ENCODE results near the gene HPSE2. TPM values are rescaled to one million over a fixed set of nuclear protein-coding genes. Genes with fewer than 3 reads are reported as not detected.

The HPSE2 gene
- total RNA-seq, 2 experiments from 2014 or later: not detected

GRCh38 chr10:98433881-98434732 lies 801.5 kb downstream of the HPSE2 start:
- peaks cover 6% of the 10 kb centered on the region for H3K4me1 Mint-ChIP-seq
- H3K36me3 Mint-ChIP-seq (ENCODE audit: low read depth): peaks cover 63% of the 10 kb centered on the region
- CTCF ChIA-PET: interaction anchor here (1.0 kb wide), 1 partner anchor 8 kb away, joined by 5 read pairs; no protein-coding TSS in a partner anchor
- DNase-seq (no peak), ATAC-seq (no peak)
- H3K4me3 Mint-ChIP-seq: no peak overlapping the region
- POLR2A ChIA-PET: no interaction called here
- intact Hi-C loops (cut with DNase I, micrococcal nuclease): no loop called here
- no peaks in the 10 kb centered on the region for H3K27me3 Mint-ChIP-seq
- H3K9me3 Mint-ChIP-seq (ENCODE audit: low read depth): peaks cover 2% of the 10 kb centered on the region
- no peak overlapping the region for H3K27ac Mint-ChIP-seq

GRCh38 chr10:98433371-98433770 lies 802.3 kb downstream of the HPSE2 start:
- peaks cover 60% of the 10 kb centered on the region for H3K36me3 Mint-ChIP-seq (ENCODE audit: low read depth)
- CTCF ChIA-PET: no interaction called here

GRCh38 chr10:98432330-98432729 lies 803.3 kb downstream of the HPSE2 start:
- Mint-ChIP-seq H3K4me1 (no peaks in the 10 kb centered on the region), H3K27ac (no peak overlapping the region), H3K27me3 (no peaks in the 10 kb centered on the region), H3K4me3 (no peak overlapping the region), H3K36me3 (ENCODE audit: low read depth) (peaks cover 61% of the 10 kb centered on the region), H3K9me3 (ENCODE audit: low read depth) (peaks cover 2% of the 10 kb centered on the region)
- ChIA-PET CTCF (no interaction called here), POLR2A (no interaction called here)
- ATAC-seq (no peak), DNase-seq (no peak)
- intact Hi-C loops (cut with DNase I, micrococcal nuclease): no loop called here

More at GRCh38 chr10:98433371-98433770, 802.3 kb downstream of the HPSE2 start:
- Mint-ChIP-seq H3K27ac (no peak overlapping the region), H3K9me3 (ENCODE audit: low read depth) (peaks cover 2% of the 10 kb centered on the region), H3K4me3 (no peak overlapping the region), H3K4me1 (peaks cover 5% of the 10 kb centered on the region), H3K27me3 (no peaks in the 10 kb centered on the region)
- no peak for ATAC-seq
- no peak for DNase-seq
- POLR2A ChIA-PET: no interaction called here
- intact Hi-C loops (cut with DNase I, micrococcal nuclease): no loop called here

GRCh38 chr10:98431016-98431415 lies 804.6 kb downstream of the HPSE2 start:
- ATAC-seq (no peak), DNase-seq (no peak)
- Mint-ChIP-seq H3K27ac (no peak overlapping the region), H3K4me1 (no peaks in the 10 kb centered on the region), H3K27me3 (no peaks in the 10 kb centered on the region), H3K36me3 (ENCODE audit: low read depth) (peaks cover 57% of the 10 kb centered on the region), H3K4me3 (no peak overlapping the region), H3K9me3 (ENCODE audit: low read depth) (peaks cover 2% of the 10 kb centered on the region)
- CTCF ChIA-PET: interaction anchor here (0.6 kb wide), 2 partner anchors 15 to 768 kb away, joined by 3 read pairs; no protein-coding TSS in a partner anchor
- POLR2A ChIA-PET: no interaction called here
- intact Hi-C loops (cut with DNase I, micrococcal nuclease): no loop called here

- peaks cover 51% of the 10 kb centered on the region for H3K36me3 Mint-ChIP-seq (ENCODE audit: low read depth)
- CTCF ChIA-PET: interaction anchor here (0.6 kb wide), 1 partner anchor 14 kb away, joined by 3 read pairs; no protein-coding TSS in a partner anchor
- POLR2A ChIA-PET: no interaction called here
- H3K27me3 Mint-ChIP-seq: no peaks in the 10 kb centered on the region
- H3K4me1 Mint-ChIP-seq: no peaks in the 10 kb centered on the region
- ATAC-seq (no peak), DNase-seq (no peak)
- peaks cover 2% of the 10 kb centered on the region for H3K9me3 Mint-ChIP-seq (ENCODE audit: low read depth)
- H3K27ac Mint-ChIP-seq: no peak overlapping the region
- no peak overlapping the region for H3K4me3 Mint-ChIP-seq
- intact Hi-C loops (cut with DNase I, micrococcal nuclease): no loop called here
Observed at GRCh38 chr10:98430427-98430826, 805.2 kb downstream of the HPSE2 start.

GRCh38 chr10:98429320-98430072 lies 806.2 kb downstream of the HPSE2 start:
- H3K4me1 Mint-ChIP-seq: no peaks in the 10 kb centered on the region
- POLR2A ChIA-PET: interaction anchor here (0.6 kb wide), 1 partner anchor 743 kb away, joined by 3 read pairs; no protein-coding TSS in a partner anchor
- no peaks in the 10 kb centered on the region for H3K27me3 Mint-ChIP-seq
- no peak overlapping the region for H3K4me3 Mint-ChIP-seq
- peaks cover 42% of the 10 kb centered on the region for H3K36me3 Mint-ChIP-seq (ENCODE audit: low read depth)
- intact Hi-C loops (cut with DNase I, micrococcal nuclease): no loop called here
- CTCF ChIA-PET: interaction anchor here (0.7 to 1.4 kb wide), 2 partner anchors 20 to 237 kb away, joined by 4 read pairs; no protein-coding TSS in a partner anchor
- H3K27ac Mint-ChIP-seq: no peak overlapping the region
- H3K9me3 Mint-ChIP-seq (ENCODE audit: low read depth): peaks cover 2% of the 10 kb centered on the region
- ATAC-seq (no peak), DNase-seq (no peak)

- no peak overlapping the region for H3K27ac Mint-ChIP-seq
- CTCF ChIA-PET: interaction anchor here (0.6 to 1.6 kb wide), 3 partner anchors 14 to 252 kb away, joined by 4 to 6 read pairs (median 4); no protein-coding TSS in a partner anchor
- no peak for DNase-seq
- POLR2A ChIA-PET: no interaction called here
- peaks cover 23% of the 10 kb centered on the region for H3K36me3 Mint-ChIP-seq (ENCODE audit: low read depth)
- H3K4me3 Mint-ChIP-seq: no peak overlapping the region
- H3K9me3 Mint-ChIP-seq (ENCODE audit: low read depth): no peaks in the 10 kb centered on the region
- no peak for ATAC-seq
- intact Hi-C loops (cut with DNase I, micrococcal nuclease): no loop called here
- H3K4me1 Mint-ChIP-seq: no peaks in the 10 kb centered on the region
- no peaks in the 10 kb centered on the region for H3K27me3 Mint-ChIP-seq
Observed at GRCh38 chr10:98427011-98427515, 808.6 kb downstream of the HPSE2 start.

GRCh38 chr10:98425511-98426352 lies 809.9 kb downstream of the HPSE2 start:
- POLR2A ChIA-PET: interaction anchor here (0.6 kb wide), 1 partner anchor 432 kb away, joined by 4 read pairs; no protein-coding TSS in a partner anchor
- no peaks in the 10 kb centered on the region for H3K9me3 Mint-ChIP-seq (ENCODE audit: low read depth)
- H3K4me3 Mint-ChIP-seq: no peak overlapping the region
- ATAC-seq (peak; percentile 87), DNase-seq (peak; percentile 73)
- CTCF ChIA-PET: interaction anchor here (0.5 to 2.2 kb wide), 19 partner anchors 9 to 1300 kb away, joined by 3 to 10 read pairs (median 4); partner anchors contain the start of genes ENTPD7 and PYROXD2
- H3K27ac Mint-ChIP-seq: no peak overlapping the region
- intact Hi-C loops (cut with DNase I, micrococcal nuclease): loop anchor here in 1 of 2 experiments (2.0 kb wide), 1 partner anchor 241 kb away; no protein-coding TSS in a partner anchor
- H3K27me3 Mint-ChIP-seq: no peaks in the 10 kb centered on the region
- H3K36me3 Mint-ChIP-seq (ENCODE audit: low read depth): peaks cover 15% of the 10 kb centered on the region
- H3K4me1 Mint-ChIP-seq: no peaks in the 10 kb centered on the region

- H3K36me3 Mint-ChIP-seq (ENCODE audit: low read depth): peaks cover 12% of the 10 kb centered on the region
- ChIA-PET CTCF (interaction anchor here (0.5 to 2.2 kb wide), 12 partner anchors 8 to 632 kb away, joined by 3 to 10 read pairs (median 6); partner anchors contain the start of gene PYROXD2), POLR2A (no interaction called here)
- H3K4me3 Mint-ChIP-seq: no peak overlapping the region
- no peaks in the 10 kb centered on the region for H3K27me3 Mint-ChIP-seq
- H3K27ac Mint-ChIP-seq: no peak overlapping the region
- DNase-seq (no peak), ATAC-seq (no peak)
- no peaks in the 10 kb centered on the region for H3K9me3 Mint-ChIP-seq (ENCODE audit: low read depth)
- H3K4me1 Mint-ChIP-seq: no peaks in the 10 kb centered on the region
- intact Hi-C loops (cut with DNase I, micrococcal nuclease): loop anchor here in 1 of 2 experiments (2.0 kb wide), 1 partner anchor 242 kb away; no protein-coding TSS in a partner anchor
Observed at GRCh38 chr10:98424295-98425254, 811.1 kb downstream of the HPSE2 start.

- POLR2A ChIA-PET: no interaction called here
- H3K4me3 Mint-ChIP-seq: no peak overlapping the region
- peaks cover 13% of the 10 kb centered on the region for H3K36me3 Mint-ChIP-seq (ENCODE audit: low read depth)
- intact Hi-C loops (cut with DNase I, micrococcal nuclease): loop anchor here in 1 of 2 experiments (2.0 kb wide), 1 partner anchor 243 kb away; no protein-coding TSS in a partner anchor
- ATAC-seq: no peak
- no peak for DNase-seq
- H3K27me3 Mint-ChIP-seq: no peaks in the 10 kb centered on the region
- H3K27ac Mint-ChIP-seq: no peak overlapping the region
- CTCF ChIA-PET: interaction anchor here (1.1 kb wide), 1 partner anchor 12 kb away, joined by 3 read pairs; no protein-coding TSS in a partner anchor
- H3K4me1 Mint-ChIP-seq: no peaks in the 10 kb centered on the region
- no peaks in the 10 kb centered on the region for H3K9me3 Mint-ChIP-seq (ENCODE audit: low read depth)
Observed at GRCh38 chr10:98423691-98424120, 811.9 kb downstream of the HPSE2 start.
